Activated CD4-positive, alpha-beta T cell treated with anti-CD3 and anti-CD28 coated beads for 48 hours (primary cell): ENCODE data around the gene MCM10.

ENCODE experiments used
- DNase-seq: peaks from one replicate; pipeline ENCODE4 v3.0.0-alpha.2; 2020

MCM10 gene

DNA sequence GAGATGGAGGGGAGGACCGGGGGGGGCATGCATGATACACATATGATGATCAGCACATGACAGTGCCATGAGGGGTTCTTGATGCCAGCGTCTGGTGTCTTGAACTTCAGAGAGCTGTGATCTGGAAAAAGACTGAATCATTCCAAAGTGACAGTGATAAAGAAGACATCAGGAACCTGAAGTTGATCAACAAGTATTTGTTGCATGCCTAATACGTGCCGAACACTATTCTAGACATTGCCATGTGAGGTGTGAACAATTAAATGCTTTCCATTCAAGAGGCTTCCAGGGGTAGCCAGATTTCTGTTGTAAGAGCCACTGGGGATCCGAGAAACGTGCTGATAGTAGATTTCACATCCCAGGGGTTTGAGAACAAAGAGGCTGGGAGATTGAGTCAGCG lies 6.2 kb downstream of the MCM10 start:
- DNase-seq = no peak

- DNase-seq = no peak
Measured at GRCh38 chr10:13168781-13169180, 7.4 kb downstream of the MCM10 start.

- DNase-seq = no peak
Measured at GRCh38 chr10:13173616-13174015, 12.3 kb downstream of the MCM10 start.

GRCh38 chr10:13180788-13181187 lies 19.4 kb downstream of the MCM10 start:
- peak; percentile 21 for DNase-seq

DNA sequence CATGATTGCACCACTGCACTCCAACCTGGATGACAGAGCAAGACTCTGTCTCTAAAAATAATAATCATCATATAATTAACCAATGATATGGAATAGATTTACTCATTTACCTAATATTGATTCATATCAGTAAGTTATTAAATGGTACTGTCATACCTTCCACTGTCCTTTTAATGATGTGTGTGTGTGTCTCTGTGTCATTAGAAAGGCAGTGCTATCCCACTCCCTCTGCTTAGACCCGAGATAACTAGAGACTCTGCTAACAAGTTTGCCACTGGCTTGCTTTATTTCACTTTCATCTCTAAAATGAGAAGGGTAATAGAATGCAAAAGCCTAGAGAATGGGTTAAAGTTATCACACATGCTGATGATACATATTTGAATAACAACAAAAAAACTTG lies 21.1 kb downstream of the MCM10 start:
- DNase-seq = no peak

DNA sequence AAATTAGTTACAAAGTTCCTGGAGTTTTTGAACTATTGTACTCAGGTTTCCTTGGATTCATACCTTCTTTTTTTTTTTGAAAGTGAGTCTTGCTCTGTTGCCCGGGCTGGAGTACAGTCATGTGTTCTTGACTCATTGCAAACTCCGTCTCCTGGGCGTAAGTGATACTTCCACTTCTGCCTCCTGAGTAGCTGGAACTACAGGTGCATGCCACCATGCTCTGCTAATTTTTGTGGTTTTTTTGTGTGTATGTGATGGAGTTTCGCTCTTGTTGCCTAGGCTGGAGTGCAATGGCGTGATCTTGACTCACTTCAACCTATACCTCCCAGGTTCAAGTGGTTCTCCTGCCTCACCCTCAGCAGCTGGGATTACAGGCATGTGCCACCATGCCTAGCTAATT lies 22.3 kb downstream of the MCM10 start:
- DNase-seq = no peak

DNA sequence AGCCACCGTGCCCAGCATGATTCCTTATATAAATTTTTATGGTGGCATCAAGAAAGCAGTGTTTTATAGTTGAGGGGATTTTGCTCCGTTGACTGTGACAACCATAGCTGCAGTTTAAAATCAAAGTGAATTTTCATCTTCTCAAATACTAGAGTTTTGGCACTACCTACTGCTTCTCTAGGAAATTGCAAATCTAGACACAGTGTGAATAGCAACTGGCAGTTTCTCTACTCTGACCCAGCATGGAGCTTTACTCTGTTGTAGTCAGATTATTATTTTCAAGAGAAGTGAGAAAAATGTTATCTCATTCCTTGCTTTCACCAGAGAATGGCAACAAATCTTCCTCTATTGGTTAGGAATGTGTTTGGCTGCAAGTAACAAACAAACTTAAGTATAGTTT lies 22.9 kb downstream of the MCM10 start:
- DNase-seq = no peak

DNA sequence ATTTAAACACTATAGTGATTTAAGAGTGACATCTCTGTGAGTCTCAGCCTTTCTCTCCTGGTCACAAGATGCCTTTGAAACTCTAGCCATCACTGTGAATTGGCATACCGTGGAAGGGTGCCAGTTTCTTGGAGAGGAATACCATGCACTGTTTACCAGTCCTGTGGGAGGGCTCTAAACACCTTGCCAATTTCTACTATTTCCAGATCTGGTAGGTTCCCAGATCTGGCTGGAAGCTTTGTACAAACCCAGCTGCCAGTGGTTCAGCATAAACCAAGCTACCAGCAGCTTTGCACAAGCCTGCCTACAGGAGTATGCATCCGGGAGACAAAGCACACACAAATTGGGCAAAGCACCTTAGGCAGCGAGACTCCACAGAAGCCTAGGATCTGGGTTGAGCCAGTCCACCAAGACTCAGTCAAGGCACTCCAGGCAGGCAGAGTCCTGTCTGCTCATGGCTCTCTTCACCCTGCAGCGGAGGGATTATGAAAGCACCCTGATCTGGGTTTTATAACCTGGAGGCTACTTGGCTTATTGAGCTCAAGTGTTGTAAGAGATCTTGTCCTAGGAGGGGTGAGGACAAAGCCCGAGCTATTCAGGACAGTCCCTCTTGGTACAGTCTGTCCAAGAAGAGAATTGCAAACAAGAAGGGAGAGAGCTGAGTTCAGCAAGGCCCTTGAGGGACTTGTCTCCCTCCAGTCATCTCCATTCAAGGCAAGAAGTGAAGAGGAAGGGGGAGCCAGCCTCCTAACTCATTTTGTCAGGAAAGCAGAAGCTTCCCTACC lies 23.6 kb downstream of the MCM10 start:
- DNase-seq = no peak

DNA sequence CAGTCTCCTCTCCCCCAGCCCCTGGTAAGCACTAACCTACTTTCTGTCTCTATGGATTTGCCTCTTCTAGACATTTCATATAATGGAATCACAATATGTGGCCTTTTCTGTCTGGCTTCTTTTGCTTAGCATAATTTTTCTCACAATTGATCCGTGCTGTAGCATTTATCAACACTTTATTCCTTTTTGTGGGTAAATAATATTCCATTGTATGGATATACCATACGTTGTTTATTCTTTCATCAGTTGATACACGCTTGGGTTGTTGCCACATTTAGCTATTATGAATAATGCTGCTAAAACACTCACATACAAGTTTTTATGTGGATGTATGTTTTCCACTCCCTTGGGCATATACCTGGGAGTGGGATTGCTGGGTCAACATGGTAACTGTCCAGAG lies 25.8 kb downstream of the MCM10 start:
- no peak for DNase-seq

DNA sequence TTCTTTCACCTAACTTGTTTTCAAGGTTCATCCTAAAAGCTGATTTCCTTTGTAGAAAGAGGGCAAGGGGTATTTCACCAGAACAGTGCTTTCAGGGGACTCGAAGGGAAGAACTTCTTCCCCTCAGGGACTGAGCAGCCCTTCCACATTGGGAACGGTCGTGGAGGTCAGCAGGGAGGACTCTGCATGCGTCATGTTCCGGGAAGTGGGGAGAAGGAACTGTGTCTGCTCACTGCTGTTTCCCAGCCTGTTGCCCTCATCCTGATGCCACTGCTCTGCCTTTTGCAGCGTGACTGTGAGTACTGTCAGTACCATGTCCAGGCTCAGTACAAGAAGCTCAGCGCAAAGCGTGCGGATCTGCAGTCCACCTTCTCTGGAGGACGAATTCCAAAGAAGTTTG lies 27.2 kb downstream of the MCM10 start:
- DNase-seq = no peak

GRCh38 chr10:13189961-13190360 lies 28.6 kb downstream of the MCM10 start:
- DNase-seq = no peak

DNA sequence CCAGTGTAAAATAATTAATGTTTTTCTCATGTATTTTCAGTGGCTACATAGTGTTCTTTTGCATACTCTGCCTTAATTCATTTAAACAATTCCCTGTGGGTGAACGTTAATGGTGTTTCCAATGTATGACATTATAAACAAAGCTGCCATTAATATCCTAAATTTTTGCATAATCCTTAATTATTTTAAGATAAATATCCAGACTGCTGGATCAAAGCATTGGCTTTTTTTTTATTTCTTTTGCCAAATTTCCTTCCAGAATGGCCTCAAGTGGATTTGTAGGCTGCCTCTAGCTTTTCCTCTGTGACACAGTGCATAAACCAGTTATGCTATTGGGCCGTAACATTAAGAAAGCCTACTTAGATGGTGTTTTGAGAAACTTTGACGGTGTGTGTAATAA lies 29.5 kb downstream of the MCM10 start:
- DNase-seq = no peak

GRCh38 chr10:13191362-13191761 lies 30.0 kb downstream of the MCM10 start:
- no peak for DNase-seq

DNA sequence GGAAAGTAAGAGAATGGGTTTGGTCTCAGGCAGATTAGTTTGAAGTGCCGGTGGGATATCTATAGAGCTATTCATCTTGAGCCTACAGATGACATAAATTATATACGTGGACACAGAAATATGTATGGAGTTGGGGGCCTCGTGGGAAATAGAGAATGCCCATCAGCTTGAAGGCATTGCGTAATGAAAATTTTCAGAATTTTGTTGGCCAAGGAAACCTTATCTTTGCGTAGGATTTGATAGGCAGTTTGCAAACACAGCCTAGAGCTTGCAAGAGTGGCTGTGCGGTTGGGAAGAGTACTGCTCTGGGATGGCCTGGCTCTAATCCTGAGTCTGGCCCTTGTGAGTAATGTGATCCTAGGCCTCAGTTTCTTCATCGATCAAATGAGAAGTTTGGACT lies 32.3 kb downstream of the MCM10 start:
- DNase-seq = no peak

DNA sequence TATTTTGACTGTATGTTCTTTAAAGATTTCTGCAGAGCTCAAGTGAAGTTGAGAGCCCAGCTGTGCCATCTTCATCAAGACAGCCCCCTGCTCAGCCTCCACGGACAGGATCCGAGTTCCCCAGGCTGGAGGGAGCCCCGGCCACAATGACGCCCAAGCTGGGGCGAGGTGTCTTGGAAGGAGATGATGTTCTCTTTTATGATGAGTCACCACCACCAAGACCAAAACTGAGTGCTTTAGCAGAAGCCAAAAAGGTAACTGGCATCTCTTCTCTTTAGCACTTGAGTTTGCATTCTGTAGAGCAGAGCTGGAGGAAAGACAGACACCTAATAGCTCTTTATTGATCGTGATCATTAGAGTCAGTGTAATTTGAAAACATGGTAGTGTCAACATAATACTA lies 33.7 kb downstream of the MCM10 start:
- no peak for DNase-seq

DNA sequence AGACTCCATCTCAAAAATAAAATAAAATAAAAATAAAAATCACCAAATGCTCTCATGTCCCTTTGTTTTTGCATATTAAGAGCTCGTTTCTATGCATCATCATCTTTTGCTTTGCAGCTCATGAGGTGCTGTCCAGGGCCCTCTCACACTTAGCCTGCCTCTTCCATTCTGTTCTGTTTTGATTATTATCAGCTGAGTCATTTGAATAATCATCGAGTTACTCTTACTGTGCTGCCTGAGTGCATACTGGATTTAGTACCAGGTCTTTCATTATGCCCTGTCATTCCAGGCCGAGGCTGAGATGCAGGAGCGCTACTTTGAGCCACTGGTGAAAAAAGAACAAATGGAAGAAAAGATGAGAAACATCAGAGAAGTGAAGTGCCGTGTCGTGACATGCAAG lies 39.8 kb downstream of the MCM10 start:
- DNase-seq = no peak

- no peak for DNase-seq
Measured at GRCh38 chr10:13206091-13206490, 44.7 kb downstream of the MCM10 start.

- DNase-seq = no peak
Measured at GRCh38 chr10:13206546-13207443, 45.4 kb downstream of the MCM10 start.

DNA sequence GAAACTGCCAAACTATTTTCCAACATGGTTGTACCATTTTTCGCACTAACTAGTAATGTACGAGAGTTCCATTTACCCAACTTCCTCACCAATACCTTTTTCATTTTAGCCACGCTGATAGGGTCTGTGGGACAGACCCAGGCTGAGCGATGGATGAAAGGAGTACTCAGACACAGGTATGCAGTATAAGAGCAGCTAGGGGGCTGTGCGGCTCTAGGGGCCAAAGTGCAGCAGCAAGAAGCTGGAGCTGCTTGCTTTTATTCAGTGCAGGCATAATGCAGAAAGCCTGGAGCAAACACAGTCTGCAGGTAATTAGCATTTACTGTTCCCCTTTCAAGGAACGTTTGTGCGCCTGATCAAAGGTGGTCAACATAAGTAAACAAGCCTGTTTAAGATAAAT lies 51.8 kb downstream of the MCM10 start:
- DNase-seq = no peak

DNA sequence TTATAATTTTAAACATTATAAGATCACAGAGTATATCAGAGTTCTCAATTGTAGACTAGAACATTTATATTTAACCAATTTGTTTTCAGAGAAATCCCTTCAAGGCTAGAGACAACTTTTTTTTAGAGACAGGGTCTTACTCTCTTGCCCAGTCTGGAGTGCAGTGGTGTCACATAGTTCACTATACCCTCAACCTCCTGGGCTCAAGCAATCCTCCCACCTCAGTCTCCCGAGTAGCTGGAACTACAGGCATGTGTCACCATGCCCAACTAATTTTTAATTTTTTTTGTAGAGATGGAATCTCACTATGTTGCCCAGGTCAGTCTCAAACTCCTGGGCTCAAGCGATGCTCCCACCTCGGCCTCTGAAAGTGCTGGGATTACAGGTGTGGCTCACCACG lies 57.5 kb downstream of the MCM10 start:
- DNase-seq = no peak

DNA sequence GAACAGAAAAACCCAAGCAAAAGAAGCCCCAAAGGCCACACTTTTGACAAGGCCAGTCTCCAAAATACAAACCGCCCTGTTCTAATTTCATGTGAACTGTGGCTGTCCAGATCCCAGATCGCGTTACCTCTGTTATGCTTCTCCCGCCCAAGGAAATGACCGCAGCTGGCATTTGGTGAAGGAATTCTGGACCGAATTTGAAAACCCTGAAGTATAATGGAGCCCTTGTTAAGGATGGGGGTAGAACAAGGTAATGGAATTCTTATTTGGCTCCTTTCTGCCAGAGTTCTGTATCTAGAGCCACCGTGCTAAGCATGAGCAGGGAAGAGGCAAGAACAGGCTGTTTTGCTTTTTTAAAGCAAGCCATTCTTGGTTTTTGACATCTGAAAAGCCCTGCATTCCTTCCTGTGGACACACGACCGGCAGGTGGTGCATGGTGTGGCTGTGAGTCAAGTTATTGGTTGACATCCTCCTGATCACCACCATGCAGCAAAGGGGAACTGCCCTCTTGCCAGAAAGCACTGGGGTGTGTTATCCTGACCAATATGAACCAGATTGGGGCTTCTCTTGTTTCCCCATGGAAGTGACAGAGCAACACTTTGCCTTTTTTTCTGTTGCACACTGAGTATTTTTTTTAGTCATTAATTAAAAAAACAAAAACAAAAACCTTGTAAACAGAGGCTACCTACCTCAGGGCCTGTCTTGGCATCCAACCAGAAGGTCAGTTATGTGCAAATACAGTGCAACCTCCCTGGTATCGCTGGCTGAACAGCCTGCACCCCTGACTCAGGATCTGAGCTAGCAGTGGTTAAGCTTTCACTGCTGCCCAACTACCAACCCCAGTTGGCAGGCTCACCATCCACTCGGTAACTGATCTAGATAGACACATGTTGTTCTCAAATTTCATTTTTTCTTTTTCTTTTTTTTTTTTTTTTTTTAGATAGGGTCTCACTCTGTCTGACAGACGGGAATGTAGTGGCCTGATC lies 58.6 kb downstream of the MCM10 start:
- no peak for DNase-seq

GRCh38 chr10:13221572-13221971 lies 60.2 kb downstream of the MCM10 start:
- DNase-seq = no peak

DNA sequence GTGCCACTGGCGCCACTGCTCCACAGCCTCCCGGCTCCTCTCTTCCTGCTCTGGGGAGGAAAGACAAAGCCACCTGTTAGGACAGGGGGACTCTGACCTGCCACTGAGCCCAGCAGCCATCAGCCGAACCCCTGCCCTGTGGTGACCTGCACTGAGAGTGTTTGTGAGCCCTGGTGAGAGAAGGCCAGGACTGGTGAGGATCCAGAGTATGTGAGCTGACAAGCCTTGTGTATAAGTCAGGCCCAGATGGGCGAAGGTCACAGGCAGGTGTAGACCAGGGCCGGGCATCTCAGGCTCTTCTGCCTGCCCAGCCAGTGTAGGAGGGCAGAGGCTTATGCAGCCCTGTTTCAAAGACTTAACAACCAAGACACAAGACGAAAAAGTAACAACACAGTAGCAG lies 60.8 kb downstream of the MCM10 start:
- no peak for DNase-seq
